ENCODE measurements around the gene LRRC8D. TPM values are rescaled to one million over a fixed set of nuclear protein-coding genes. Genes with fewer than 3 reads are reported as not detected.

The LRRC8D gene
- total RNA-seq, 1 donor from 2014 or later: 10.0 TPM

GRCh38 chr1:89833183-89834082 lies 12.6 kb downstream of the LRRC8D start:
- no peak for DNase-seq (ENCODE audit: low read depth in 2 of 2)

GRCh38 chr1:89834083-89834704 lies 13.4 kb downstream of the LRRC8D start:
- DNase-seq (ENCODE audit: low read depth in 2 of 2): no peak

GRCh38 chr1:89836252-89837035 lies 15.6 kb downstream of the LRRC8D start:
- no peak for DNase-seq (ENCODE audit: low read depth in 2 of 2)

GRCh38 chr1:89837036-89837481 lies 16.2 kb downstream of the LRRC8D start:
- no peak for DNase-seq (ENCODE audit: low read depth in 2 of 2)

- no peak for DNase-seq (ENCODE audit: low read depth in 2 of 2)
Measured at GRCh38 chr1:89837510-89837909, 16.7 kb downstream of the LRRC8D start.

- no peak for DNase-seq (ENCODE audit: low read depth in 2 of 2)
Measured at GRCh38 chr1:89839516-89839915, 18.7 kb downstream of the LRRC8D start.

GRCh38 chr1:89841507-89841906 lies 20.7 kb downstream of the LRRC8D start:
- no peak for DNase-seq (ENCODE audit: low read depth in 2 of 2)

GRCh38 chr1:89842567-89843272 lies 21.9 kb downstream of the LRRC8D start:
- no peak for DNase-seq (ENCODE audit: low read depth in 2 of 2)

- peak in 1 of 2 donors; percentile 76 for DNase-seq (ENCODE audit: low read depth in 2 of 2)
Measured at GRCh38 chr1:89843273-89844130, 22.7 kb downstream of the LRRC8D start.

- peak in 1 of 2 donors; percentile 9 for DNase-seq (ENCODE audit: low read depth in 2 of 2)
Measured at GRCh38 chr1:89844241-89844807, 23.5 kb downstream of the LRRC8D start.

- DNase-seq (ENCODE audit: low read depth in 2 of 2): no peak
Measured at GRCh38 chr1:89844860-89845259, 24.0 kb downstream of the LRRC8D start.

GRCh38 chr1:89847191-89847729 lies 26.4 kb downstream of the LRRC8D start:
- no peak for DNase-seq (ENCODE audit: low read depth in 2 of 2)

- DNase-seq (ENCODE audit: low read depth in 2 of 2): no peak
Measured at GRCh38 chr1:89850844-89851415, 30.1 kb downstream of the LRRC8D start.

GRCh38 chr1:89854140-89854539 lies 33.3 kb downstream of the LRRC8D start:
- no peak for DNase-seq (ENCODE audit: low read depth in 2 of 2)

- DNase-seq (ENCODE audit: low read depth in 2 of 2): peak in 1 of 2 donors; percentile 58
Measured at GRCh38 chr1:89855413-89856123, 34.7 kb downstream of the LRRC8D start.

- peak in 1 of 2 donors; percentile 68 for DNase-seq (ENCODE audit: low read depth in 2 of 2)
Measured at GRCh38 chr1:89863165-89863830, 42.5 kb downstream of the LRRC8D start.

- DNase-seq (ENCODE audit: low read depth in 2 of 2): peak in 1 of 2 donors; percentile 61
Measured at GRCh38 chr1:89865498-89866382, 44.9 kb downstream of the LRRC8D start.

All from dermis microvascular lymphatic vessel endothelial cell (primary cell).